ENCODE results near the gene BRD3OS. TPM values are rescaled to one million over a fixed set of nuclear protein-coding genes. Genes with fewer than 3 reads are reported as not detected.

The BRD3OS gene
- total RNA-seq, 4 donors from 2014 or later, result 15.3 to 39.0 (median 21.7) TPM

DNA sequence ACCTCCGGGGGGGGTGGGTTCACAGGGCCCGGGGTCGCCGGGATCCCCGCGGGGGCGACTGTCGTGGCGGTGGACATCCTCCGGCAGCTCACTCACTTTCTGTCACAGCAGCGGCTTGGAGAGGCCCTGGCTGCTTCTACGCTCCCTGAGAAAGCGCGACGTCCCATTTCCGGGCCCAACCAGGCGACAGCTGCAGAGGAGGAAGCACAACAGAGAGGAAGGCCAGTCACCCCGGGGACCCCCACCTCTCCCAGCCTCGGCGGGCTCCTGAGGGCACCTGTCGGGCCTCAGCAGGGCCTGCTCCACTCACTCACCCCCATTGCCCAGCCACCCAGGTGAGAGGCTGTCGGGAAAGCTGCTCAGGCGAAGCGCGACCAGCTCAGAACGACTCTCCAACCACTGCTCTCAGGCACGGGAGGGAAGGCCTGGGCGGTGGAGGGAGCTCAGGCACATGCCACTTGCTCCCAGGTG, 28.2 kb downstream of the BRD3OS start:
- ATAC-seq, result no peak

DNA sequence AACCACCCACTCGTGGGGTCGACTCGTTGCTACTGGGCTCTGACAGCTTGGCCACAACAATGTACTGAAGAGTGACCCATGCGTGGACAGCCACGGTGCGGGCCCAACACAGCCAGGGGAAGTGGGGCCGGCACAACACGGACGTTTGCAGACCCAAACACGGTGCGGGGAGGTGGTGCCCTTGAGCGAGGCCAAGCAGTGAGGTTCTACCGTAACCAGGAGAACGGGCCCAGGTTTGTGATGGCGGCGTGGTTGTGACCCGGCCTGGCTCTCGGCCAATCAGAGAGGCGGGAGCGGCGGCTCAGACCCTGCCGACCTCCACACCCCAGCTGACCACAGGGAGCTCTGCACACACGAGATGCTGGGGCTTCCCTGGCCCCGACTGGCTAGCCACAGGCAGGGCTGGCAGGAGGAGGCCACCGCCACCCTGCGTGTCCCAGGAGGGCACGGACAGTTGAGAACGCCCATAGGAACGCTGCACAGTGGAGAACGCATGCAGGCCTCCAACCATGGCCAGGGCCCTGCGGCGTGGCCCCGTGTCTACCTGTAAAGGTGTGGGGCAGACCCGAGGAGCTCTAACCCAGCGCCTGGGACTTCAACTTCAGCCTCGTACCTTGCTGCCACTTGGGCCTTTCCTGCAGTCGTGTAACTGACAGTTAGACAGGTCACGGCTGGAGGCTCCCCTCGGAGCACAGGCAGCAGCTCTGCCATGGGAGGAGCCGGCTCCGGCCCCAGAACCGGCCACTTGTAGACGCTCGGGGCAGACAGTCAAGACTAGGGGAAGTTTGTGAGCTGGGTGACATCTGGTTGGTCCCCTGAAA, 28.9 kb downstream of the BRD3OS start:
- no peaks in the 10 kb centered on the region for H3K9me3 ChIP-seq
- H3K4me1 ChIP-seq, result peaks cover 6 to 67% (median 28%) of the 10 kb centered on the region in 3 donors
- no peak overlapping the region for H3K27ac ChIP-seq
- no peaks in the 10 kb centered on the region for H3K27me3 ChIP-seq
- WGBS, 2 donors (ENCODE audit: low coverage in 1 of 2), result 100% methylated on average over 1 of the region's 44 CpGs; no CpG with 5 or more reads in 1 of the 2 donors
- peaks cover 0 to 57% of the 10 kb centered on the region in 2 donors for H3K36me3 ChIP-seq
- no peak overlapping the region for H3K4me3 ChIP-seq
- TF ChIP-seq POLR2AphosphoS5 (IDR thresholded peaks at IDR 0.05) (no peak), POLR2A (IDR thresholded peaks at IDR 0.05) (no peak), EP300 (IDR thresholded peaks at IDR 0.05) (no peak)
- TF ChIP-seq, protein P1, sequence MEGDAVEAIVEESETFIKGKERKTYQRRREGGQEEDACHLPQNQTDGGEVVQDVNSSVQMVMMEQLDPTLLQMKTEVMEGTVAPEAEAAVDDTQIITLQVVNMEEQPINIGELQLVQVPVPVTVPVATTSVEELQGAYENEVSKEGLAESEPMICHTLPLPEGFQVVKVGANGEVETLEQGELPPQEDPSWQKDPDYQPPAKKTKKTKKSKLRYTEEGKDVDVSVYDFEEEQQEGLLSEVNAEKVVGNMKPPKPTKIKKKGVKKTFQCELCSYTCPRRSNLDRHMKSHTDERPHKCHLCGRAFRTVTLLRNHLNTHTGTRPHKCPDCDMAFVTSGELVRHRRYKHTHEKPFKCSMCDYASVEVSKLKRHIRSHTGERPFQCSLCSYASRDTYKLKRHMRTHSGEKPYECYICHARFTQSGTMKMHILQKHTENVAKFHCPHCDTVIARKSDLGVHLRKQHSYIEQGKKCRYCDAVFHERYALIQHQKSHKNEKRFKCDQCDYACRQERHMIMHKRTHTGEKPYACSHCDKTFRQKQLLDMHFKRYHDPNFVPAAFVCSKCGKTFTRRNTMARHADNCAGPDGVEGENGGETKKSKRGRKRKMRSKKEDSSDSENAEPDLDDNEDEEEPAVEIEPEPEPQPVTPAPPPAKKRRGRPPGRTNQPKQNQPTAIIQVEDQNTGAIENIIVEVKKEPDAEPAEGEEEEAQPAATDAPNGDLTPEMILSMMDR (IDR thresholded peaks at IDR 0.05), result no peak
- ATAC-seq, result no peak

More for the DNA sequence above, 28.2 kb downstream of the BRD3OS start:
- no peak overlapping the region for H3K4me3 ChIP-seq
- no CpG with 5 or more reads among the region's 28 CpGs for WGBS, 2 donors (ENCODE audit: low coverage in 1 of 2)
- TF ChIP-seq, protein P1 (IDR thresholded peaks at IDR 0.05), result no peak
- TF ChIP-seq POLR2AphosphoS5 (IDR thresholded peaks at IDR 0.05) (no peak), POLR2A (IDR thresholded peaks at IDR 0.05) (no peak), EP300 (IDR thresholded peaks at IDR 0.05) (no peak)
- peaks cover 0 to 64% of the 10 kb centered on the region in 2 donors for H3K36me3 ChIP-seq
- no peaks in the 10 kb centered on the region for H3K27me3 ChIP-seq
- no peak overlapping the region for H3K27ac ChIP-seq
- H3K4me1 ChIP-seq, result peaks cover 6 to 64% (median 26%) of the 10 kb centered on the region in 3 donors
- no peaks in the 10 kb centered on the region for H3K9me3 ChIP-seq

DNA sequence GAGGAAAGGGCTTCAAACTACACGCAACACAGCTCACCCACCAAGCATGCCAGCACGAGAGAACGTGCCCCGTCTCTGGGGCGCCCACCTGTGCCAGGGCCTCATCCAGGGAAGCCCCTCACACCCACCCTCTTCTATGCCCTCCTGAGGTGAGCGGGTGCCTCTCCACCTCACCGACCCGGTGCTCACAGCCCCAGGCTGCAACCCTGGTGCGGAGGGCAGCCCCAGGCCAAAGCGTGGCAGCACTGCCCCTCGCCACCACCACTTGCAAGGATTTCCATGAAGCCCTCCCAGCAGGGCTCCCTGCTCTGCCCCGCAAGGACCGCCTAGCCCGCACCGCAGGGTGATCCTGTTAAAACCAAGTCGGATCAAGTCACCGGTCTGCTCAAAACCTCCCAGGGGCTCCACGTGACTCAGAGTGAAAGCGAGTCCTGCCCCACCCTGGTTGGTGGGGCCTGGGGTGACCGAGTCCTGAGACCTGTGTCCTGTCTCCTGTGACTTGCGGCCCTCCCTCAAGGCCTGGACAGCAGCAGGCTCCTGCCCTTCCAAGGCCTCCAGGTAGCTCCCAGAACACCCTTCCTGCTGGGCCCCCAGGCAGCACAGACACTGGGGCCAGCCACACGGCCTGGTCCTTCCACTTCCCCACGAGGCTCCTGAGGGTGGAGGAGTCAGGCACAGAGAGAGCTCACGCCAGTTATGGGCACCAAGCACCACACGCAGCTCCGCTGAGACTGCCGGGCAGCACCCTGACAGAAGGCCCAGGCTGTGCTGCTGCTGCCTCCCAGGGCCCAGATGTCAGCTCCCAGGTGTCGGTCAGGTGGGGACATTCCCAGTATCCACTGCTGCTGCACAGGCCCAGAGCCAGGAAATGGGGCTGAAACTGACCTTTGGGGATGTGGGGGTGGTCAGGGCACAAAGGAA, 29.9 kb downstream of the BRD3OS start:
- H3K36me3 ChIP-seq, result peaks cover 0 to 47% of the 10 kb centered on the region in 2 donors
- 90% methylated on average over 2 of the region's 28 CpGs; no CpG with 5 or more reads in 1 of the 2 donors for WGBS, 2 donors (ENCODE audit: low coverage in 1 of 2)
- H3K4me1 ChIP-seq, result peaks cover 6 to 69% (median 28%) of the 10 kb centered on the region in 3 donors
- H3K27me3 ChIP-seq, result no peaks in the 10 kb centered on the region
- no peaks in the 10 kb centered on the region for H3K9me3 ChIP-seq
- peak overlapping the region in 1 of 2 donors; percentile 20 for H3K4me3 ChIP-seq
- H3K27ac ChIP-seq, result peak overlapping the region in 3 of 4 donors; percentile 64 to 69 (median 67)
- TF ChIP-seq POLR2A (IDR thresholded peaks at IDR 0.05) (no peak), EP300 (IDR thresholded peaks at IDR 0.05) (no peak), POLR2AphosphoS5 (IDR thresholded peaks at IDR 0.05) (no peak)
- TF ChIP-seq, protein P1 (IDR thresholded peaks at IDR 0.05), result no peak
- no peak for ATAC-seq

DNA sequence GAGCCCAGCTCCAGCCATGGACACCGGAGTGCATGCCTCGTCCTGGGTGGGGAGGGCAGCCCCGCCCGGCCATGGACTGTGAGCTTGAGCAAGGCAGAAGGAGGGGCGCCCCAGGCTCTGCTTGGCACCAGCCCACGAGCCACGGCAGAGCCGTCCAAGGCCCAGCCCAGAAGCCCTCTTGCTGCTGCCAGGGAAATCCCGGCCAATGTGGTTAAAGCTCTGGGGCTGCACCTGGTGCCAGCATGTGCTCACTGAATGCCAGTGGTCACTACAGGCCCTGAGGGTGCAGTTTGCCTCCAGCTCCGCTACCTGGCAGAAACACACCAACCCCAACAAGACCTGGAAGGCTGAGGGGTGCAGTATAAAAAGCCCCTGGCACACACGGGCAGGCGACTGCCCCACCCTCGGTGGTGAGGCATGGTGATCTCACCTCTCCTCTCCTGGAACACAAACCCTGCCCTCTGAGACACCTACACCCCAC, 30.7 kb downstream of the BRD3OS start:
- ATAC-seq, result peak; percentile 95
- peaks cover 0 to 38% of the 10 kb centered on the region in 2 donors for H3K36me3 ChIP-seq
- no peaks in the 10 kb centered on the region for H3K9me3 ChIP-seq
- no peaks in the 10 kb centered on the region for H3K27me3 ChIP-seq
- peak overlapping the region in 3 of 4 donors; percentile 64 to 69 (median 67) for H3K27ac ChIP-seq
- H3K4me3 ChIP-seq, result peak overlapping the region in 1 of 2 donors; percentile 20
- TF ChIP-seq POLR2A (IDR thresholded peaks at IDR 0.05), result no peak
- peak; percentile 62 for TF ChIP-seq POLR2AphosphoS5 (IDR thresholded peaks at IDR 0.05)
- TF ChIP-seq EP300 (IDR thresholded peaks at IDR 0.05), result no peak
- peaks cover 6 to 78% (median 34%) of the 10 kb centered on the region in 3 donors for H3K4me1 ChIP-seq
- no CpG with 5 or more reads among the region's 13 CpGs for WGBS, 2 donors (ENCODE audit: low coverage in 1 of 2)

Measured in gastroesophageal sphincter (tissue), 4 donors.